ENCODE results near the gene ITGA2. TPM values are rescaled to one million over a fixed set of nuclear protein-coding genes. Genes with fewer than 3 reads are reported as not detected.

ITGA2 gene
- total RNA-seq, 4 donors from 2014 or later, result 1.1 to 6.8 (median 1.8) TPM

- no peak for TF ChIP-seq CTCF (IDR thresholded peaks at IDR 0.05)
- ATAC-seq (ENCODE audit: low FRiP score) (no peak), DNase-seq (ENCODE audit: low spot score) (no peak)
Measured at GRCh38 chr5:53073348-53073747, 84.2 kb downstream of the ITGA2 start.

GRCh38 chr5:53076014-53076583, 86.9 kb downstream of the ITGA2 start:
- ATAC-seq (ENCODE audit: low FRiP score) (no peak), DNase-seq (ENCODE audit: low spot score) (no peak)
- TF ChIP-seq CTCF (IDR thresholded peaks at IDR 0.05), result no peak

- TF ChIP-seq CTCF (IDR thresholded peaks at IDR 0.05), result no peak
- ATAC-seq (ENCODE audit: low FRiP score) (no peak), DNase-seq (ENCODE audit: low spot score) (no peak)
Measured at GRCh38 chr5:53080271-53080670, 91.1 kb downstream of the ITGA2 start.

- no peak for TF ChIP-seq CTCF (IDR thresholded peaks at IDR 0.05)
- ATAC-seq (ENCODE audit: low FRiP score), result no peak
- no peak for DNase-seq (ENCODE audit: low spot score)
Measured at GRCh38 chr5:53083927-53084326, 94.8 kb downstream of the ITGA2 start.

- DNase-seq (ENCODE audit: low spot score), result no peak
- no peak for TF ChIP-seq CTCF (IDR thresholded peaks at IDR 0.05)
- ATAC-seq (ENCODE audit: low FRiP score), result no peak
Measured at GRCh38 chr5:53084546-53085255, 95.5 kb downstream of the ITGA2 start.

GRCh38 chr5:53087171-53087570, 98.0 kb downstream of the ITGA2 start:
- no peak for TF ChIP-seq CTCF (IDR thresholded peaks at IDR 0.05)
- no peak for ATAC-seq (ENCODE audit: low FRiP score)
- DNase-seq (ENCODE audit: low spot score), result no peak

GRCh38 chr5:53087621-53088121, 98.5 kb downstream of the ITGA2 start:
- TF ChIP-seq CTCF (IDR thresholded peaks at IDR 0.05), result no peak
- DNase-seq (ENCODE audit: low spot score) (no peak), ATAC-seq (ENCODE audit: low FRiP score) (no peak)

Measured in omental fat pad (tissue), 4 donors.